Astrocyte of the cerebellum (primary cell): ENCODE data around the gene STXBP5L.
"Not testable (repeated sequence)": the region's sequence is repeated elsewhere in the genome, so short reads cannot be mapped to it uniquely, and the experiment has no call there.

Source experiments
- DNase-seq: peaks from one replicate; pipeline ENCODE4 v3.0.0-alpha.2; 2011; ENCODE audit warnings: low read depth
- H3K4me3 ChIP-seq: 2 replicates; pipeline ENCODE4 v1.5.1; 2011; ENCODE audit warnings: mild to moderate bottlenecking, low read depth, low read length, moderate library complexity
- in situ Hi-C: cut with HindIII; loops from 2 replicates; pipeline ENCODE4 v1.10.0; 2017; ENCODE audit warnings: low sequenced_read_pairs
- TF ChIP-seq, protein P1 (sequence below): IDR thresholded peaks from 2 replicates; pipeline ENCODE4 v1.5.1; 2012; ENCODE audit warnings: low read length, low read depth, moderate library complexity, mild to moderate bottlenecking; ENCODE audit errors: missing control alignments

Gene STXBP5L

GRCh38 chr3:121073011-121073410 lies 165.0 kb downstream of the STXBP5L start:
- no peak for DNase-seq
- no peak overlapping the region for H3K4me3 ChIP-seq
- in situ Hi-C loops = no loop called here
- TF ChIP-seq, protein P1, sequence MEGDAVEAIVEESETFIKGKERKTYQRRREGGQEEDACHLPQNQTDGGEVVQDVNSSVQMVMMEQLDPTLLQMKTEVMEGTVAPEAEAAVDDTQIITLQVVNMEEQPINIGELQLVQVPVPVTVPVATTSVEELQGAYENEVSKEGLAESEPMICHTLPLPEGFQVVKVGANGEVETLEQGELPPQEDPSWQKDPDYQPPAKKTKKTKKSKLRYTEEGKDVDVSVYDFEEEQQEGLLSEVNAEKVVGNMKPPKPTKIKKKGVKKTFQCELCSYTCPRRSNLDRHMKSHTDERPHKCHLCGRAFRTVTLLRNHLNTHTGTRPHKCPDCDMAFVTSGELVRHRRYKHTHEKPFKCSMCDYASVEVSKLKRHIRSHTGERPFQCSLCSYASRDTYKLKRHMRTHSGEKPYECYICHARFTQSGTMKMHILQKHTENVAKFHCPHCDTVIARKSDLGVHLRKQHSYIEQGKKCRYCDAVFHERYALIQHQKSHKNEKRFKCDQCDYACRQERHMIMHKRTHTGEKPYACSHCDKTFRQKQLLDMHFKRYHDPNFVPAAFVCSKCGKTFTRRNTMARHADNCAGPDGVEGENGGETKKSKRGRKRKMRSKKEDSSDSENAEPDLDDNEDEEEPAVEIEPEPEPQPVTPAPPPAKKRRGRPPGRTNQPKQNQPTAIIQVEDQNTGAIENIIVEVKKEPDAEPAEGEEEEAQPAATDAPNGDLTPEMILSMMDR = no peak

- DNase-seq = no peak
- TF ChIP-seq, protein P1 = no peak
- in situ Hi-C loops = no loop called here
- H3K4me3 ChIP-seq = no peak overlapping the region
Observed at GRCh38 chr3:121075191-121075590, 167.2 kb downstream of the STXBP5L start.

DNA sequence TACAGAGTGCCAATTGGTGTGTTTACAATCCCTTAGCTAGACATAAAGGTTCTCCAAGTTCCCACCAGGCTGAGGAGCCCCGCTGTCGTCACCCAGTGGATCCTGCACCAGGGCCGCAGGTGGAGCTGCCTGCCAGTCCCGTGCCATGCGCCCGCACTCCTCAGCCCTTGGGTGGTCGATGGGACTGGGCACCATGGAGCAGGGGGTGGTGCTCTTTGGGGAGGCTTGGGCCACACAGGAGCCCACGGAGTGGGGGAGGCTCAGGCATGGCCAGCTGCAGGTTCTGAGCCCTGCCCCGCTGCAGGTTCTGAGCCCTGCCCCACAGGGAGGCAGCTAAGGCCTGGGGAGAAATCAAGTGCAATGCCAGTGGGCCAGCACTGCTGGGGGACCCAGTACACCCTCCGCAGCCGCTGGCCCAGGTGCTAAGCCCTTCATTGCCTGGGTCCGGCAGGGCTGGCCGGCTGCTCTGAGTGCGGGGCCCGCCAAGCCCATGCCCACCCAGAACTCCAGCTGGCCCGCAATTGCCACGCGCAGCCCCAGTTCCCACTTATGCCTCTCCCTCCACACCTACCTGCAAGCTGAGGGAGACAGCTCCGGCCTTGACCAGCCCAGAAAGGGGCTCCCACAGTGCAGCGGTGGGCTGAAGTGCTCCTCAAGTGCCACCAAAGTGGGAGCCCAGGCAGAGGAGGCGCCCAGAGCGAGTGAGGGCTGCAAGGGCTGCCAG lies 170.5 kb downstream of the STXBP5L start:
- in situ Hi-C loops, DNase-seq, H3K4me3 ChIP-seq: not testable (repeated sequence)

GRCh38 chr3:121096953-121097352 lies 188.9 kb downstream of the STXBP5L start:
- TF ChIP-seq, protein P1 = no peak
- no peak for DNase-seq
- no peak overlapping the region for H3K4me3 ChIP-seq
- in situ Hi-C loops = no loop called here

DNA sequence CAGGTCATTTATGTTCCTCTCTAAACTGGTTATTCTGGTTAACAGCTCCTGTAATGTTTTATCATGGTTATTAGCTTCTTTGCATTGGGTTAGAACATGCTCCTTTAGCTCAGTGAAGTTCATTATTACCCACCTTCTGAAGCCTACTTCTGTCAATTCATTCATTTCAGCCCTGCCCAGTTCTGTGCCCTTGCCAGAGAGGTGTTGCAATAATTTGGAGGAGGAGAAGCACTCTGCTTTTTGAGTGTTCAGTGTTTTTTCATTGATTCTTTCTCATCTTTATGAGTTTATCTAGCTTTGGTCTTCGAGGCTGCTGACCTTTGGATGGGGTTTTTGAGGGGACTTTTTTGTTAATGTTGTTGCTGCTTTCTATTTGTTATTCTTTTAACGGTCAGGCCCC lies 203.1 kb downstream of the STXBP5L start:
- DNase-seq, H3K4me3 ChIP-seq, in situ Hi-C loops: not testable (repeated sequence)

- DNase-seq = no peak
- H3K4me3 ChIP-seq = no peak overlapping the region
- TF ChIP-seq, protein P1 = no peak
- in situ Hi-C loops = no loop called here
Observed at GRCh38 chr3:121111914-121112612, 204.1 kb downstream of the STXBP5L start.

DNA sequence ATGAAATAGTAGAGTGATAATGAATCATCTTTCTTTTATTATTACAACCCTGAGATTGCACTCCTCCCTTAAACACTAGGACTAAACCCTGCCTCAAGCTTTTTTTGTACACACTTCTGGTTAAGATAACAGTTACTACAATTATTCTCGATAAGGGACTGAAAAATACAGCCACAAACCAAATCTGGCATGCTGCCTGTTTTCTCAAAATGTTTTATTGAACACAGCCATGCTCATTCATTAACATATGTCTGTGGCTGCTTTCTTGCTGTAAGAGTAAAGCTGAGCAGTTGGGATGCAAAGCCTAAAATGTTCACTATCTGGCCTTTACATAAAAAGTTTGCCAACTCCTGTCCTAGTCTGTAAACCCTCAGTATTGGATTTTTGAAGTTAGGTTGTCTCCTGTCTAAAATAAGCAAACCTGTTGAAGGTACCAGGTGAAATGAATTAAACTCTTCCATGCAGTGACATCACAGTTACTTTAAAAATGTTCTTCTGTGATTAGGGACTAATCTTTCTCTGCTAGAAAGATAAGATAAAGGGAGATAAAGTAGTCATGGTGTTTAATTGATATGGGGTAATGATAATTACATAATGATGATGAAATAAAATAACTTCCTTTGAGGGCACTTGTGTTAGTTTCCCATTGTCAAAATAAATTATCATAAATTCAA lies 218.2 kb downstream of the STXBP5L start:
- in situ Hi-C loops = no loop called here
- H3K4me3 ChIP-seq = no peak overlapping the region
- TF ChIP-seq, protein P1 = no peak

More for the DNA sequence above, 218.2 kb downstream of the STXBP5L start:
- DNase-seq = no peak
